Measurements from ENCODE around the gene ENOPH1.
A peak's percentile ranks its signal among the peaks of the same experiment; 100 is the strongest.
"Not testable (repeated sequence)": the region's sequence is repeated elsewhere in the genome, so short reads cannot be mapped to it uniquely, and the experiment has no call there.

The ENOPH1 gene

GRCh38 chr4:82430193-82430963, at the start of gene ENOPH1, which contains the start of gene HNRNPDL:
Gene ENOPH1, plus strand, starts transcription at chr4:82430590. Its CDS starts 240 bp downstream, at chr4:82430830.
Gene HNRNPDL, minus strand, starts transcription at chr4:82430462. Its CDS starts 772 bp downstream, at chr4:82429690.
- peak; percentile 92 to 96 for DNase-seq (ENCODE audit: low read depth in 1 of 2, low spot score in 1 of 2)
- in situ Hi-C loops (cut with HindIII; ENCODE audit: low pct_unique_long_range_greater_than_20kb, low sequenced_read_pairs): no loop called here
- TF ChIP-seq JUND (IDR thresholded peaks at IDR 0.05; ENCODE audit: low read depth): no peak

- no peak for DNase-seq (ENCODE audit: low read depth in 1 of 2, low spot score in 1 of 2)
- in situ Hi-C loops (cut with HindIII; ENCODE audit: low pct_unique_long_range_greater_than_20kb, low sequenced_read_pairs): no loop called here
- TF ChIP-seq JUND (IDR thresholded peaks at IDR 0.05; ENCODE audit: low read depth): no peak
Observed at GRCh38 chr4:82380831-82381230, 49.6 kb upstream of the ENOPH1 start.

GRCh38 chr4:82381235-82381634, 49.2 kb upstream of the ENOPH1 start:
- in situ Hi-C loops (cut with HindIII; ENCODE audit: low pct_unique_long_range_greater_than_20kb, low sequenced_read_pairs): no loop called here
- no peak for DNase-seq (ENCODE audit: low read depth in 1 of 2, low spot score in 1 of 2)
- no peak for TF ChIP-seq JUND (IDR thresholded peaks at IDR 0.05; ENCODE audit: low read depth)

GRCh38 chr4:82381661-82382296, 48.6 kb upstream of the ENOPH1 start:
- no peak for TF ChIP-seq JUND (IDR thresholded peaks at IDR 0.05; ENCODE audit: low read depth)
- DNase-seq (ENCODE audit: low read depth in 1 of 2, low spot score in 1 of 2): no peak
- in situ Hi-C loops (cut with HindIII; ENCODE audit: low pct_unique_long_range_greater_than_20kb, low sequenced_read_pairs): no loop called here

GRCh38 chr4:82382751-82383150, 47.6 kb upstream of the ENOPH1 start:
- DNase-seq (ENCODE audit: low read depth in 1 of 2, low spot score in 1 of 2): no peak
- no peak for TF ChIP-seq JUND (IDR thresholded peaks at IDR 0.05; ENCODE audit: low read depth)
- in situ Hi-C loops (cut with HindIII; ENCODE audit: low pct_unique_long_range_greater_than_20kb, low sequenced_read_pairs): no loop called here

- DNase-seq (ENCODE audit: low read depth in 1 of 2, low spot score in 1 of 2); in situ Hi-C loops (cut with HindIII; ENCODE audit: low pct_unique_long_range_greater_than_20kb, low sequenced_read_pairs): not testable (repeated sequence)
Observed at GRCh38 chr4:82386312-82386711, 44.1 kb upstream of the ENOPH1 start.

- in situ Hi-C loops (cut with HindIII; ENCODE audit: low pct_unique_long_range_greater_than_20kb, low sequenced_read_pairs): no loop called here
- no peak for DNase-seq (ENCODE audit: low read depth in 1 of 2, low spot score in 1 of 2)
Observed at GRCh38 chr4:82388405-82388804, 42.0 kb upstream of the ENOPH1 start.

GRCh38 chr4:82390061-82390460, 40.3 kb upstream of the ENOPH1 start:
- DNase-seq (ENCODE audit: low read depth in 1 of 2, low spot score in 1 of 2); in situ Hi-C loops (cut with HindIII; ENCODE audit: low pct_unique_long_range_greater_than_20kb, low sequenced_read_pairs): not testable (repeated sequence)

More at GRCh38 chr4:82388405-82388804, 42.0 kb upstream of the ENOPH1 start:
- TF ChIP-seq JUND (IDR thresholded peaks at IDR 0.05; ENCODE audit: low read depth): no peak

- no peak for DNase-seq (ENCODE audit: low read depth in 1 of 2, low spot score in 1 of 2)
- TF ChIP-seq JUND (IDR thresholded peaks at IDR 0.05; ENCODE audit: low read depth): no peak
- in situ Hi-C loops (cut with HindIII; ENCODE audit: low pct_unique_long_range_greater_than_20kb, low sequenced_read_pairs): no loop called here
Observed at GRCh38 chr4:82394896-82395295, 35.5 kb upstream of the ENOPH1 start.

GRCh38 chr4:82397527-82397926, 32.9 kb upstream of the ENOPH1 start:
- in situ Hi-C loops (cut with HindIII; ENCODE audit: low pct_unique_long_range_greater_than_20kb, low sequenced_read_pairs): no loop called here
- DNase-seq (ENCODE audit: low read depth in 1 of 2, low spot score in 1 of 2): no peak
- TF ChIP-seq JUND (IDR thresholded peaks at IDR 0.05; ENCODE audit: low read depth): no peak

GRCh38 chr4:82398263-82398662, 32.1 kb upstream of the ENOPH1 start:
- in situ Hi-C loops (cut with HindIII; ENCODE audit: low pct_unique_long_range_greater_than_20kb, low sequenced_read_pairs): no loop called here
- DNase-seq (ENCODE audit: low read depth in 1 of 2, low spot score in 1 of 2): no peak
- TF ChIP-seq JUND (IDR thresholded peaks at IDR 0.05; ENCODE audit: low read depth): no peak

- TF ChIP-seq JUND (IDR thresholded peaks at IDR 0.05; ENCODE audit: low read depth): no peak
- DNase-seq (ENCODE audit: low read depth in 1 of 2, low spot score in 1 of 2): peak in 1 of 2 experiments; percentile 71
- in situ Hi-C loops (cut with HindIII; ENCODE audit: low pct_unique_long_range_greater_than_20kb, low sequenced_read_pairs): no loop called here
Observed at GRCh38 chr4:82401600-82401999, 28.8 kb upstream of the ENOPH1 start.

- in situ Hi-C loops (cut with HindIII; ENCODE audit: low pct_unique_long_range_greater_than_20kb, low sequenced_read_pairs): no loop called here
- TF ChIP-seq JUND (IDR thresholded peaks at IDR 0.05; ENCODE audit: low read depth): no peak
- DNase-seq (ENCODE audit: low read depth in 1 of 2, low spot score in 1 of 2): no peak
Observed at GRCh38 chr4:82402196-82402775, 28.1 kb upstream of the ENOPH1 start.
